Measurements from ENCODE around the gene RANBP2. TPM values are rescaled to one million over a fixed set of nuclear protein-coding genes. Genes with fewer than 3 reads are reported as not detected.
"Not testable (repeated sequence)": the region's sequence is repeated elsewhere in the genome, so short reads cannot be mapped to it uniquely, and the experiment has no call there.

RANBP2 gene
- total and polyA plus RNA-seq, 2 donors (not counting 1 experiment from before 2014, with no cell fraction given) = 4.4 to 67.0 TPM

GRCh38 chr2:108676522-108676921 is 42.8 kb upstream of the RANBP2 start:
- WGBS (ENCODE audit: insufficient coverage) = no CpG with 5 or more reads among the region's 1 CpG
- H4K20me1 ChIP-seq (ENCODE audit: control insufficient read depth, insufficient read depth, low read length, poor library complexity, severe bottlenecking); intact Hi-C loops (cut with micrococcal nuclease); H3K9me3 Mint-ChIP-seq (ENCODE audit: insufficient read depth); H3K4me2 ChIP-seq (replicated peaks; ENCODE audit: low read depth, low read length, poor library complexity, severe bottlenecking); H3K27me3 ChIP-seq (replicated peaks in 1 of 4; ENCODE audit: control extremely low read depth in 1 of 4, control insufficient read depth in 3 of 4, insufficient read depth in 4 of 4, low read length in 3 of 4); H3K4me3 Mint-ChIP-seq; H3K4me1 Mint-ChIP-seq; H3K27me3 Mint-ChIP-seq; H2AFZ ChIP-seq (ENCODE audit: insufficient read depth, low read depth, low read length, poor library complexity, severe bottlenecking); H3K9me3 ChIP-seq (ENCODE audit: control extremely low read depth in 1 of 3, control insufficient read depth in 2 of 3, insufficient read depth in 1 of 3, low read length in 2 of 3); H3K4me1 ChIP-seq (ENCODE audit: control insufficient read depth in 2 of 2, insufficient read depth in 2 of 2, low read length in 2 of 2); ATAC-seq (ENCODE audit: low read depth); POLR2A ChIA-PET; H3K9ac ChIP-seq (ENCODE audit: low read length); H3K79me2 ChIP-seq (ENCODE audit: control insufficient read depth, insufficient read depth, low read length); H3K27ac Mint-ChIP-seq; CTCF ChIA-PET; H3K27ac ChIP-seq (ENCODE audit: low read length in 2 of 2); H3K4me3 ChIP-seq (ENCODE audit: control extremely low read depth in 1 of 5, extremely low read depth in 1 of 5, insufficient read depth in 1 of 5, low read depth in 2 of 5, low read length in 4 of 5); DNase-seq: not testable (repeated sequence)
- peaks cover 2 to 11% of the 10 kb centered on the region in 2 experiments for H3K36me3 ChIP-seq (replicated peaks in 1 of 2; ENCODE audit: control extremely low read depth in 1 of 2, control insufficient read depth in 1 of 2, extremely low read depth in 1 of 2, insufficient read depth in 2 of 2, low read length in 1 of 2)

- CTCF ChIA-PET; H3K9me3 ChIP-seq (ENCODE audit: control extremely low read depth in 1 of 3, control insufficient read depth in 2 of 3, insufficient read depth in 1 of 3, low read length in 2 of 3): not testable (repeated sequence)
Observed at GRCh38 chr2:108677239-108677744, 42.0 kb upstream of the RANBP2 start.

GRCh38 chr2:108678198-108678651 is 41.1 kb upstream of the RANBP2 start:
- WGBS (ENCODE audit: insufficient coverage) = no CpG with 5 or more reads among the region's 4 CpGs
- H3K9me3 Mint-ChIP-seq (ENCODE audit: insufficient read depth); H3K27ac Mint-ChIP-seq; H3K79me2 ChIP-seq (ENCODE audit: control insufficient read depth, insufficient read depth, low read length); POLR2A ChIA-PET; H3K9me3 ChIP-seq (ENCODE audit: control extremely low read depth in 1 of 3, control insufficient read depth in 2 of 3, insufficient read depth in 1 of 3, low read length in 2 of 3); H3K27ac ChIP-seq (ENCODE audit: low read length in 2 of 2); intact Hi-C loops (cut with micrococcal nuclease); H3K4me3 Mint-ChIP-seq; DNase-seq; ATAC-seq (ENCODE audit: low read depth); H3K4me3 ChIP-seq (ENCODE audit: control extremely low read depth in 1 of 5, extremely low read depth in 1 of 5, insufficient read depth in 1 of 5, low read depth in 2 of 5, low read length in 4 of 5); H3K27me3 ChIP-seq (replicated peaks in 1 of 4; ENCODE audit: control extremely low read depth in 1 of 4, control insufficient read depth in 3 of 4, insufficient read depth in 4 of 4, low read length in 3 of 4); H3K27me3 Mint-ChIP-seq; H3K4me2 ChIP-seq (replicated peaks; ENCODE audit: low read depth, low read length, poor library complexity, severe bottlenecking); H3K4me1 ChIP-seq (ENCODE audit: control insufficient read depth in 2 of 2, insufficient read depth in 2 of 2, low read length in 2 of 2); H3K9ac ChIP-seq (ENCODE audit: low read length); H4K20me1 ChIP-seq (ENCODE audit: control insufficient read depth, insufficient read depth, low read length, poor library complexity, severe bottlenecking); H2AFZ ChIP-seq (ENCODE audit: insufficient read depth, low read depth, low read length, poor library complexity, severe bottlenecking); CTCF ChIA-PET; H3K4me1 Mint-ChIP-seq: not testable (repeated sequence)
- peaks cover 2 to 13% of the 10 kb centered on the region in 2 experiments for H3K36me3 ChIP-seq (replicated peaks in 1 of 2; ENCODE audit: control extremely low read depth in 1 of 2, control insufficient read depth in 1 of 2, extremely low read depth in 1 of 2, insufficient read depth in 2 of 2, low read length in 1 of 2)

More at GRCh38 chr2:108677239-108677744, 42.0 kb upstream of the RANBP2 start:
- H3K79me2 ChIP-seq (ENCODE audit: control insufficient read depth, insufficient read depth, low read length); H3K4me3 ChIP-seq (ENCODE audit: control extremely low read depth in 1 of 5, extremely low read depth in 1 of 5, insufficient read depth in 1 of 5, low read depth in 2 of 5, low read length in 4 of 5); H2AFZ ChIP-seq (ENCODE audit: insufficient read depth, low read depth, low read length, poor library complexity, severe bottlenecking); H3K27ac ChIP-seq (ENCODE audit: low read length in 2 of 2); H3K27me3 ChIP-seq (replicated peaks in 1 of 4; ENCODE audit: control extremely low read depth in 1 of 4, control insufficient read depth in 3 of 4, insufficient read depth in 4 of 4, low read length in 3 of 4); POLR2A ChIA-PET; H3K9me3 Mint-ChIP-seq (ENCODE audit: insufficient read depth); H3K27ac Mint-ChIP-seq; intact Hi-C loops (cut with micrococcal nuclease); H3K4me1 ChIP-seq (ENCODE audit: control insufficient read depth in 2 of 2, insufficient read depth in 2 of 2, low read length in 2 of 2); H3K4me3 Mint-ChIP-seq; ATAC-seq (ENCODE audit: low read depth); H3K4me1 Mint-ChIP-seq; H3K9ac ChIP-seq (ENCODE audit: low read length); DNase-seq; H3K4me2 ChIP-seq (replicated peaks; ENCODE audit: low read depth, low read length, poor library complexity, severe bottlenecking); H3K27me3 Mint-ChIP-seq; H4K20me1 ChIP-seq (ENCODE audit: control insufficient read depth, insufficient read depth, low read length, poor library complexity, severe bottlenecking): not testable (repeated sequence)
- no CpG with 5 or more reads among the region's 4 CpGs for WGBS (ENCODE audit: insufficient coverage)
- peaks cover 2 to 15% of the 10 kb centered on the region in 2 experiments for H3K36me3 ChIP-seq (replicated peaks in 1 of 2; ENCODE audit: control extremely low read depth in 1 of 2, control insufficient read depth in 1 of 2, extremely low read depth in 1 of 2, insufficient read depth in 2 of 2, low read length in 1 of 2)

- no CpG with 5 or more reads among the region's 2 CpGs for WGBS (ENCODE audit: insufficient coverage)
- H3K9ac ChIP-seq (ENCODE audit: low read length); H4K20me1 ChIP-seq (ENCODE audit: control insufficient read depth, insufficient read depth, low read length, poor library complexity, severe bottlenecking); H3K4me1 Mint-ChIP-seq; H3K27me3 ChIP-seq (replicated peaks in 1 of 4; ENCODE audit: control extremely low read depth in 1 of 4, control insufficient read depth in 3 of 4, insufficient read depth in 4 of 4, low read length in 3 of 4); DNase-seq; H3K4me3 ChIP-seq (ENCODE audit: control extremely low read depth in 1 of 5, extremely low read depth in 1 of 5, insufficient read depth in 1 of 5, low read depth in 2 of 5, low read length in 4 of 5); H3K27ac ChIP-seq (ENCODE audit: low read length in 2 of 2); H3K27me3 Mint-ChIP-seq; CTCF ChIA-PET; H3K4me2 ChIP-seq (replicated peaks; ENCODE audit: low read depth, low read length, poor library complexity, severe bottlenecking); H2AFZ ChIP-seq (ENCODE audit: insufficient read depth, low read depth, low read length, poor library complexity, severe bottlenecking); H3K4me1 ChIP-seq (ENCODE audit: control insufficient read depth in 2 of 2, insufficient read depth in 2 of 2, low read length in 2 of 2); H3K79me2 ChIP-seq (ENCODE audit: control insufficient read depth, insufficient read depth, low read length); H3K9me3 Mint-ChIP-seq (ENCODE audit: insufficient read depth); H3K27ac Mint-ChIP-seq; H3K9me3 ChIP-seq (ENCODE audit: control extremely low read depth in 1 of 3, control insufficient read depth in 2 of 3, insufficient read depth in 1 of 3, low read length in 2 of 3); ATAC-seq (ENCODE audit: low read depth); intact Hi-C loops (cut with micrococcal nuclease); POLR2A ChIA-PET; H3K4me3 Mint-ChIP-seq: not testable (repeated sequence)
- peaks cover 2 to 11% of the 10 kb centered on the region in 2 experiments for H3K36me3 ChIP-seq (replicated peaks in 1 of 2; ENCODE audit: control extremely low read depth in 1 of 2, control insufficient read depth in 1 of 2, extremely low read depth in 1 of 2, insufficient read depth in 2 of 2, low read length in 1 of 2)
Observed at GRCh38 chr2:108680805-108681204, 38.5 kb upstream of the RANBP2 start.

Data from B cell (primary cell).